ENCODE measurements around the gene PER1. TPM values are rescaled to one million over a fixed set of nuclear protein-coding genes. Genes with fewer than 3 reads are reported as not detected.
A peak's percentile ranks its signal among the peaks of the same experiment; 100 is the strongest.

Gene PER1
- total RNA-seq, result 10 to 100 TPM; 16.9 to 42.7 TPM

GRCh38 chr17:8152112-8152775, at the start of gene PER1:
Gene PER1 (minus strand): TSS chr17:8152404. CDS start chr17:8150706, 1,698 bp downstream.
- H3K27ac Mint-ChIP-seq, result peak within 1 kb of the TSS in 1 of 2 donors; percentile 89
- ATAC-seq (peak; percentile 55 to 63), DNase-seq (ENCODE audit: low spot score) (peak; percentile 94)
- no peaks in the 10 kb centered on the region for H3K27me3 Mint-ChIP-seq
- H3K4me3 Mint-ChIP-seq, result no peak within 1 kb of the TSS
- H3K9me3 Mint-ChIP-seq, result no peaks in the 10 kb centered on the region
- no peaks in the 10 kb centered on the region for H3K36me3 Mint-ChIP-seq
- H3K4me1 Mint-ChIP-seq (ENCODE audit: low read depth in 2 of 2), result peaks cover 7 to 34% of the 10 kb centered on the region in 2 donors

- Mint-ChIP-seq H3K27me3 (no peaks in the 10 kb centered on the region), H3K4me1 (ENCODE audit: low read depth in 2 of 2) (peaks cover 15 to 19% of the 10 kb centered on the region in 2 donors), H3K36me3 (no peaks in the 10 kb centered on the region), H3K27ac (no peak overlapping the region), H3K9me3 (no peaks in the 10 kb centered on the region), H3K4me3 (no peak overlapping the region)
- DNase-seq (ENCODE audit: low spot score) (peak; percentile 66), ATAC-seq (no peak)
These were observed 40.0 kb upstream of the PER1 start for GRCh38 chr17:8192070-8192815.

- Mint-ChIP-seq H3K27ac (no peak overlapping the region), H3K36me3 (no peaks in the 10 kb centered on the region)
These were observed 38.3 kb upstream of the PER1 start for GRCh38 chr17:8190506-8190905.

GRCh38 chr17:8189711-8190477, 37.7 kb upstream of the PER1 start, which contains the start of gene BORCS6:
Gene BORCS6 (minus strand): TSS chr17:8190180. CDS start chr17:8190140, 40 bp downstream.
- DNase-seq (ENCODE audit: low spot score) (peak; percentile 97), ATAC-seq (peak; percentile 80 to 85)
- no peaks in the 10 kb centered on the region for H3K9me3 Mint-ChIP-seq
- H3K36me3 Mint-ChIP-seq, result no peaks in the 10 kb centered on the region
- H3K4me1 Mint-ChIP-seq (ENCODE audit: low read depth in 2 of 2), result peaks cover 9 to 13% of the 10 kb centered on the region in 2 donors
- no peak within 1 kb of the TSS for H3K4me3 Mint-ChIP-seq
- H3K27ac Mint-ChIP-seq, result no peak within 1 kb of the TSS
- H3K27me3 Mint-ChIP-seq, result no peaks in the 10 kb centered on the region

More at GRCh38 chr17:8190506-8190905, 38.3 kb upstream of the PER1 start:
- no peak overlapping the region for H3K4me3 Mint-ChIP-seq
- peak; percentile 73 for DNase-seq (ENCODE audit: low spot score)
- H3K9me3 Mint-ChIP-seq, result no peaks in the 10 kb centered on the region
- peaks cover 9 to 13% of the 10 kb centered on the region in 2 donors for H3K4me1 Mint-ChIP-seq (ENCODE audit: low read depth in 2 of 2)
- ATAC-seq, result no peak
- no peaks in the 10 kb centered on the region for H3K27me3 Mint-ChIP-seq

GRCh38 chr17:8189041-8189710, 37.0 kb upstream of the PER1 start:
- H3K27me3 Mint-ChIP-seq, result no peaks in the 10 kb centered on the region
- peaks cover 9 to 13% of the 10 kb centered on the region in 2 donors for H3K4me1 Mint-ChIP-seq (ENCODE audit: low read depth in 2 of 2)
- H3K9me3 Mint-ChIP-seq, result no peaks in the 10 kb centered on the region

GRCh38 chr17:8188263-8188839, 36.1 kb upstream of the PER1 start:
- DNase-seq (ENCODE audit: low spot score), result no peak

More at GRCh38 chr17:8189041-8189710, 37.0 kb upstream of the PER1 start:
- DNase-seq (ENCODE audit: low spot score), result peak; percentile 61
- Mint-ChIP-seq H3K4me3 (no peak overlapping the region), H3K27ac (no peak overlapping the region), H3K36me3 (no peaks in the 10 kb centered on the region)
- no peak for ATAC-seq

GRCh38 chr17:8187517-8188262, 35.5 kb upstream of the PER1 start:
- H3K36me3 Mint-ChIP-seq, result no peaks in the 10 kb centered on the region
- peaks cover 14 to 19% of the 10 kb centered on the region in 2 donors for H3K4me1 Mint-ChIP-seq (ENCODE audit: low read depth in 2 of 2)
- H3K27me3 Mint-ChIP-seq, result no peaks in the 10 kb centered on the region
- H3K4me3 Mint-ChIP-seq, result no peak overlapping the region
- no peak overlapping the region for H3K27ac Mint-ChIP-seq
- ATAC-seq (peak; percentile 63 to 72), DNase-seq (ENCODE audit: low spot score) (peak; percentile 92)
- no peaks in the 10 kb centered on the region for H3K9me3 Mint-ChIP-seq

More at GRCh38 chr17:8188263-8188839, 36.1 kb upstream of the PER1 start:
- Mint-ChIP-seq H3K36me3 (no peaks in the 10 kb centered on the region), H3K27me3 (no peaks in the 10 kb centered on the region), H3K4me3 (no peak overlapping the region), H3K4me1 (ENCODE audit: low read depth in 2 of 2) (peaks cover 14 to 19% of the 10 kb centered on the region in 2 donors), H3K27ac (no peak overlapping the region), H3K9me3 (no peaks in the 10 kb centered on the region)
- ATAC-seq, result no peak

- Mint-ChIP-seq H3K27me3 (no peaks in the 10 kb centered on the region), H3K4me1 (ENCODE audit: low read depth in 2 of 2) (peaks cover 14 to 19% of the 10 kb centered on the region in 2 donors), H3K27ac (no peak overlapping the region), H3K36me3 (no peaks in the 10 kb centered on the region), H3K9me3 (no peaks in the 10 kb centered on the region), H3K4me3 (no peak overlapping the region)
- DNase-seq (ENCODE audit: low spot score), result peak; percentile 94
- ATAC-seq, result peak; percentile 58 to 69
These were observed 34.7 kb upstream of the PER1 start for GRCh38 chr17:8186787-8187516.

GRCh38 chr17:8186446-8186786, 34.2 kb upstream of the PER1 start:
- DNase-seq (ENCODE audit: low spot score) (no peak), ATAC-seq (no peak)
- Mint-ChIP-seq H3K27me3 (no peaks in the 10 kb centered on the region), H3K9me3 (no peaks in the 10 kb centered on the region), H3K36me3 (no peaks in the 10 kb centered on the region), H3K4me3 (no peak overlapping the region), H3K4me1 (ENCODE audit: low read depth in 2 of 2) (peaks cover 14 to 19% of the 10 kb centered on the region in 2 donors), H3K27ac (no peak overlapping the region)

- H3K9me3 Mint-ChIP-seq, result no peaks in the 10 kb centered on the region
- H3K27me3 Mint-ChIP-seq, result no peaks in the 10 kb centered on the region
- no peaks in the 10 kb centered on the region for H3K36me3 Mint-ChIP-seq
- DNase-seq (ENCODE audit: low spot score), result peak; percentile 90
- ATAC-seq, result peak; percentile 29 to 46
- peaks cover 11 to 20% of the 10 kb centered on the region in 2 donors for H3K4me1 Mint-ChIP-seq (ENCODE audit: low read depth in 2 of 2)
- H3K4me3 Mint-ChIP-seq, result no peak overlapping the region
- H3K27ac Mint-ChIP-seq, result no peak overlapping the region
These were observed 33.6 kb upstream of the PER1 start for GRCh38 chr17:8185582-8186445.

- no peaks in the 10 kb centered on the region for H3K27me3 Mint-ChIP-seq
- H3K4me1 Mint-ChIP-seq (ENCODE audit: low read depth in 2 of 2), result peaks cover 35 to 45% of the 10 kb centered on the region in 2 donors
- H3K9me3 Mint-ChIP-seq, result no peaks in the 10 kb centered on the region
- peak overlapping the region; percentile 91 to 100 for H3K27ac Mint-ChIP-seq
- no peak for ATAC-seq
- no peaks in the 10 kb centered on the region for H3K36me3 Mint-ChIP-seq
- DNase-seq (ENCODE audit: low spot score), result no peak
- H3K4me3 Mint-ChIP-seq, result peak overlapping the region; percentile 96
These were observed 25.0 kb upstream of the PER1 start for GRCh38 chr17:8176998-8177731.
